ENCODE measurements around the gene KIF3B.

The KIF3B gene

DNA sequence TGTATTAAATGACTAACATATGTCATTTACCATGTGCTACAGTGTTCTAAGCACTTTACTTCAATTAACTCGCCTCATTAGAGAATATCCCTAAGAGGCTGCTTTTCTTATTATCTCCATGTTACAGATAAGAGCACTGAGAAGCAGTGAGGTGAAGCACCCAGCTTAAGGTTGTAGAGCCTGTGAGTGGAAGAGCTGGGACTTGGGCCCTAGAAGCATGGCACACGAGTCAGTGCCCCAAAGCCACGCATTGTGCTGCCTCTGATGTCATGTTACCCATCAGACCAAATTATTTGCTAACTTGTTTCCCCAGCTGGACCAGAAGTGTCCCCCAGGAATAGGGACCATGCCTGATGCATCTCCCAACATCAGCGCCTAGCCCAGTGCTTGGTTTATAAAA is 35.6 kb upstream of the KIF3B start:
- no peak for TF ChIP-seq TAF1 (IDR thresholded peaks at IDR 0.05; ENCODE audit: low read depth)
- no peak for TF ChIP-seq REST (IDR thresholded peaks at IDR 0.05; ENCODE audit: low read depth)
- no peak for TF ChIP-seq RAD21 (IDR thresholded peaks at IDR 0.05; ENCODE audit: low read depth)
- no peak for TF ChIP-seq NFIC (IDR thresholded peaks at IDR 0.05)
- no peak for TF ChIP-seq EGR1 (IDR thresholded peaks at IDR 0.05)
- TF ChIP-seq, protein P1, sequence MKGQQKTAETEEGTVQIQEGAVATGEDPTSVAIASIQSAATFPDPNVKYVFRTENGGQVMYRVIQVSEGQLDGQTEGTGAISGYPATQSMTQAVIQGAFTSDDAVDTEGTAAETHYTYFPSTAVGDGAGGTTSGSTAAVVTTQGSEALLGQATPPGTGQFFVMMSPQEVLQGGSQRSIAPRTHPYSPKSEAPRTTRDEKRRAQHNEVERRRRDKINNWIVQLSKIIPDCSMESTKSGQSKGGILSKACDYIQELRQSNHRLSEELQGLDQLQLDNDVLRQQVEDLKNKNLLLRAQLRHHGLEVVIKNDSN (IDR thresholded peaks at IDR 0.05): no peak
- no peak for TF ChIP-seq CREB1 (IDR thresholded peaks at IDR 0.05; ENCODE audit: low read depth)
- TF ChIP-seq CEBPB (IDR thresholded peaks at IDR 0.05): no peak
- TF ChIP-seq ZBTB7A (IDR thresholded peaks at IDR 0.05; ENCODE audit: low read depth): no peak
- TF ChIP-seq, protein P2, sequence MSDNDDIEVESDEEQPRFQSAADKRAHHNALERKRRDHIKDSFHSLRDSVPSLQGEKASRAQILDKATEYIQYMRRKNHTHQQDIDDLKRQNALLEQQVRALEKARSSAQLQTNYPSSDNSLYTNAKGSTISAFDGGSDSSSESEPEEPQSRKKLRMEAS (IDR thresholded peaks at IDR 0.05): no peak
- TF ChIP-seq EP300 (IDR thresholded peaks at IDR 0.05; ENCODE audit: borderline replicate concordance): no peak
- TF ChIP-seq YY1 (IDR thresholded peaks at IDR 0.05; ENCODE audit: low read depth): no peak
- no peak for TF ChIP-seq TEAD4 (IDR thresholded peaks at IDR 0.05)
- no peak for TF ChIP-seq TCF12 (IDR thresholded peaks at IDR 0.05; ENCODE audit: low read depth)
- TF ChIP-seq FOXM1 (IDR thresholded peaks at IDR 0.05; ENCODE audit: borderline replicate concordance, low read depth): no peak

GRCh38 chr20:32244150-32244823 is 33.2 kb upstream of the KIF3B start:
- TF ChIP-seq EGR1 (IDR thresholded peaks at IDR 0.05) (no peak), CREB1 (IDR thresholded peaks at IDR 0.05; ENCODE audit: low read depth) (no peak), REST (IDR thresholded peaks at IDR 0.05; ENCODE audit: low read depth) (no peak), NFIC (IDR thresholded peaks at IDR 0.05) (no peak), RAD21 (IDR thresholded peaks at IDR 0.05; ENCODE audit: low read depth) (no peak), YY1 (IDR thresholded peaks at IDR 0.05; ENCODE audit: low read depth) (no peak), TEAD4 (IDR thresholded peaks at IDR 0.05) (no peak), CEBPB (IDR thresholded peaks at IDR 0.05) (no peak), FOXM1 (IDR thresholded peaks at IDR 0.05; ENCODE audit: borderline replicate concordance, low read depth) (no peak), TCF12 (IDR thresholded peaks at IDR 0.05; ENCODE audit: low read depth) (no peak), TAF1 (IDR thresholded peaks at IDR 0.05; ENCODE audit: low read depth) (no peak), EP300 (IDR thresholded peaks at IDR 0.05; ENCODE audit: borderline replicate concordance) (no peak), ZBTB7A (IDR thresholded peaks at IDR 0.05; ENCODE audit: low read depth) (no peak)
- TF ChIP-seq, protein P2 (IDR thresholded peaks at IDR 0.05): no peak
- TF ChIP-seq, protein P1 (IDR thresholded peaks at IDR 0.05): no peak

DNA sequence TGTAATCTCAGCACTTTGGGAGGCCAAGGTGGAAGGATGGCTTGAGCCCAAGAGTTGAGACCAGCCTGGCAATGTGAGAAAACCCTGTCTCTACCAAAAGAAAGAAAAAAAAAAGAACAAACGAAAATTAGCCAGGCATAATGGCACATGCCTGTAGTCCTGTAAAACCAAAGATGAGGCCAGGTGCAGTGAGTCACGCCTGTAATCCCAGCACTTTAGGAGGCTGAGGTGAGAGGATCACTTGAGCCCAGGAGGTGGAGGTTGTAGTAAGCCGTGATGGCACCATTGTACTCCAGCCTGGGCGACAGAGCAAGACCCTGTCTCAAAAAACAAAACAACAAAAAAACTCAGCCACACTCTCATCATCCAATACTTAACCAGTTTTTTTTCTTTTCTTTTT is 32.5 kb upstream of the KIF3B start:
- no peak for TF ChIP-seq TEAD4 (IDR thresholded peaks at IDR 0.05)
- no peak for TF ChIP-seq ZBTB7A (IDR thresholded peaks at IDR 0.05; ENCODE audit: low read depth)
- no peak for TF ChIP-seq EGR1 (IDR thresholded peaks at IDR 0.05)
- TF ChIP-seq CEBPB (IDR thresholded peaks at IDR 0.05): no peak
- TF ChIP-seq NFIC (IDR thresholded peaks at IDR 0.05): no peak
- TF ChIP-seq EP300 (IDR thresholded peaks at IDR 0.05; ENCODE audit: borderline replicate concordance): no peak
- no peak for TF ChIP-seq REST (IDR thresholded peaks at IDR 0.05; ENCODE audit: low read depth)
- TF ChIP-seq YY1 (IDR thresholded peaks at IDR 0.05; ENCODE audit: low read depth): no peak
- TF ChIP-seq, protein P1 (IDR thresholded peaks at IDR 0.05): no peak
- TF ChIP-seq TCF12 (IDR thresholded peaks at IDR 0.05; ENCODE audit: low read depth): no peak
- TF ChIP-seq, protein P2 (IDR thresholded peaks at IDR 0.05): no peak
- no peak for TF ChIP-seq FOXM1 (IDR thresholded peaks at IDR 0.05; ENCODE audit: borderline replicate concordance, low read depth)
- no peak for TF ChIP-seq RAD21 (IDR thresholded peaks at IDR 0.05; ENCODE audit: low read depth)
- TF ChIP-seq TAF1 (IDR thresholded peaks at IDR 0.05; ENCODE audit: low read depth): no peak
- no peak for TF ChIP-seq CREB1 (IDR thresholded peaks at IDR 0.05; ENCODE audit: low read depth)
